Fibroblast of the aortic adventitia (primary cell): ENCODE results near the gene SPANXC. TPM values are rescaled to one million over a fixed set of nuclear protein-coding genes. Genes with fewer than 3 reads are reported as not detected.

ENCODE experiments used
- DNase-seq: peaks from one replicate; pipeline ENCODE4 v3.0.0-alpha.2; 2010; ENCODE audit warnings: low read depth
- H3K4me3 ChIP-seq: 2 replicates; pipeline ENCODE4 v1.5.1; 2011; ENCODE audit warnings: low read depth, mild to moderate bottlenecking, control low read depth, low read length, moderate library complexity
- CTCF ChIP-seq: IDR thresholded peaks from 2 replicates; pipeline ENCODE4 v1.5.1; 2011; ENCODE audit warnings: mild to moderate bottlenecking, low read length, control low read depth, inconsistent platforms; ENCODE audit not compliant: insufficient read depth
- total RNA-seq: library from RNA; depleted of rRNA; stranded (reverse); fragments of >200 nt; gene quantifications from 2 replicates; pipeline ENCODE4 v1.2.3, GENCODE V29; 2012; ENCODE audit warnings: low replicate concordance

SPANXC gene
- total RNA-seq, 1 donor: not detected

- H3K4me3 ChIP-seq: no peak overlapping the region
- DNase-seq: no peak
- no peak for TF ChIP-seq CTCF
Observed at GRCh38 chrX:141201962-141202361, 40.4 kb downstream of the SPANXC start.

Other genes starting within 250 kb of the SPANXC start
- gene SPANXB1, start 239.9 kb downstream of the SPANXC start, total RNA-seq: not detected in 2 replicates
- gene LDOC1, start 65.4 kb downstream of the SPANXC start, total RNA-seq: 6.9 and 12.3 TPM in 2 replicates